ENCODE data around the gene KIF3A.

KIF3A gene

DNA sequence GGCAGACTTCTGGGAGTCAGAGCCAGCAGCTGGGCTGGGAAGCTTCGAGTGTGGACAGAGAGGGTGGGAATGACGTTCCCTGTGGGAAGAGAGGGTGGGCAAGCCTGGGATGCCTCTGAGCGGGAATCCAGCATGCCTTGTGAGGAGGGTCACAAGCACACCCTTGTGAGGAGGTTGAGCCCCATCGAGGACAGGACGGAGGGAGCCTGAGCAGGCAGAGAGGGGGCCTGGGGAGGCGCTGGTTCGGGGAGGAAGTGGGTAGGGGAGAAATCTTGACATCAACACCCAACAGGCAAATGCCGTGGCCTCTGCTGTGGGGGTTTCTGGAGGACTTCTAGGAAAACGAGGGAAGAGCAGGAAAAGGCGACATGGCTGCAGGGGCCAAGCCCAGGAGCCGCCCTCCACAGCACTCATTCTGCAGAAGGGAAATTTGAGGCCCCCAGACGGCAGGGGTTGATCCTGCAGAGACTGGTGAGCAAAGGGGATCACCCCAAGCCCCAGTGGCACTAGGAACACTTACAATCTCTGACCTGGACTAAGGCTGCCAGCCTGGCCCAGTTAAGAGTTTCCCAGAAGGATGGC, 80.5 kb downstream of the KIF3A start:
- no peak for DNase-seq (ENCODE audit: low spot score in 2 of 2)
- H3K4me3 Mint-ChIP-seq = peak overlapping the region; percentile 48
- peaks cover 12% of the 10 kb centered on the region for H3K27me3 Mint-ChIP-seq
- no peak overlapping the region for H3K27ac Mint-ChIP-seq
- no peaks in the 10 kb centered on the region for H3K9me3 Mint-ChIP-seq
- H3K4me1 Mint-ChIP-seq = peaks cover 14% of the 10 kb centered on the region
- H3K36me3 Mint-ChIP-seq = no peaks in the 10 kb centered on the region
- no peak for ATAC-seq (ENCODE audit: low read depth)

- peaks cover 12% of the 10 kb centered on the region for H3K27me3 Mint-ChIP-seq
- ATAC-seq (ENCODE audit: low read depth) = peak; percentile 35
These were observed 81.2 kb downstream of the KIF3A start for GRCh38 chr5:132655821-132656773.

GRCh38 chr5:132653716-132654115, 83.6 kb downstream of the KIF3A start:
- Mint-ChIP-seq H3K36me3 (no peaks in the 10 kb centered on the region), H3K9me3 (peaks cover 2% of the 10 kb centered on the region), H3K4me3 (no peak overlapping the region), H3K27me3 (peaks cover 12% of the 10 kb centered on the region), H3K27ac (no peak overlapping the region), H3K4me1 (peaks cover 6% of the 10 kb centered on the region)
- no peak for ATAC-seq (ENCODE audit: low read depth)
- DNase-seq (ENCODE audit: low spot score in 2 of 2) = no peak

More at GRCh38 chr5:132655821-132656773, 81.2 kb downstream of the KIF3A start:
- no peaks in the 10 kb centered on the region for H3K36me3 Mint-ChIP-seq
- DNase-seq (ENCODE audit: low spot score in 2 of 2) = no peak
- peaks cover 2% of the 10 kb centered on the region for H3K9me3 Mint-ChIP-seq
- H3K27ac Mint-ChIP-seq = no peak overlapping the region
- peaks cover 9% of the 10 kb centered on the region for H3K4me1 Mint-ChIP-seq
- peak overlapping the region; percentile 48 for H3K4me3 Mint-ChIP-seq

DNA sequence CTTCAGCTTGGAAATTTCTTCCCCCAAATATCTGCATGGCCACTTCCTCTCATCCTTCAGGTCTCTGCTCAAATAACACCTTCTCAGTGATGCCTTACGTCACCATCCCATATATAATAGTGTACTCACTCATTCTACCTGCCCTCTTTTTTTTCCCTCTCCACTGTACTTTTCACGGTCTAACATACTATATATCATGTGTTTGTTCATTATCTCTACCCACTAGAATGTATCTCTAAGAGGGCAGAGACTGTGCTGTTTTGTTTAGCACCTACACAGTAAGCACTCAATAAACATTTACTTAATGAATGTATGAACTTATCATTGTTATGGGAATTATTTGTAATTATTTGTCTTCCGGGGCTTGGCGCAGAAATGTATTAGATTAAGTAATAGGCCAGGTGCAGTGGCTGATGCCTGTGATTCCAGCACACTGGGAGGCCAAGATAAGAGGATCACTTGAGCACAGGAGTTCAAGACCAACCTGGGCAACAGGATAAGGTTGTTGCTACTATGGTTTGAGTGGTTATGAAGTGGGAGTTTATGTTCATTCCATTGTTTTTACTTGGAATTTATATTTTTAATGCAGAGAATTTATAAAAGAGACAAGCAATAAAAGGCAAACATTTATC, 85.4 kb downstream of the KIF3A start:
- Mint-ChIP-seq H3K4me1 (peaks cover 6% of the 10 kb centered on the region), H3K4me3 (no peak overlapping the region), H3K27ac (no peak overlapping the region), H3K27me3 (peaks cover 9% of the 10 kb centered on the region), H3K36me3 (peaks cover 3% of the 10 kb centered on the region), H3K9me3 (peaks cover 11% of the 10 kb centered on the region)
- ATAC-seq (ENCODE audit: low read depth) = no peak
- DNase-seq (ENCODE audit: low spot score in 2 of 2) = no peak

GRCh38 chr5:132648355-132648754, 89.0 kb downstream of the KIF3A start:
- H3K36me3 Mint-ChIP-seq = peaks cover 8% of the 10 kb centered on the region
- DNase-seq (ENCODE audit: low spot score in 2 of 2) (no peak), ATAC-seq (ENCODE audit: low read depth) (no peak)
- H3K4me1 Mint-ChIP-seq = no peaks in the 10 kb centered on the region
- no peaks in the 10 kb centered on the region for H3K27me3 Mint-ChIP-seq
- H3K9me3 Mint-ChIP-seq = peaks cover 11% of the 10 kb centered on the region
- H3K27ac Mint-ChIP-seq = no peak overlapping the region
- H3K4me3 Mint-ChIP-seq = no peak overlapping the region

DNA sequence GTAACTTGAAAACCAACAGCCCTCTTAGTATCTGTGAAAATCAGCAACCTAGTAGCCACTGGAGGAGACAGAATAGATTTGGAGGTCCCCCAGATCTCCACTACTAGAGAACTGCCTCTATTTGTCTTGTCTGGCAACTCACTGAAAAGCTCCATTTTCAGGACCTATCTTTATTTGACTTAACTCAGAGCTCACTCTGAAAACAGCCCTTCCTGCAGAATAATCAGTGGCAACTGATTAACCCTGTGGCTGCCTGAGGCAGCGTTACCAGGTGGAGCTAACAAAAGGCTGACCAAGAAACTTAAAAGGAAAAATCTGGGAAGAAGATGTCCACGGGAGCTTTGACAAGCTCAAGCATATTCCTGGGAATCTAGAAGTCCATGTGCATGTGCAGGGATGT, 89.9 kb downstream of the KIF3A start:
- DNase-seq (ENCODE audit: low spot score in 2 of 2) (no peak), ATAC-seq (ENCODE audit: low read depth) (no peak)
- peaks cover 11% of the 10 kb centered on the region for H3K9me3 Mint-ChIP-seq
- no peak overlapping the region for H3K27ac Mint-ChIP-seq
- peaks cover 15% of the 10 kb centered on the region for H3K36me3 Mint-ChIP-seq
- no peak overlapping the region for H3K4me3 Mint-ChIP-seq
- H3K27me3 Mint-ChIP-seq = no peaks in the 10 kb centered on the region
- H3K4me1 Mint-ChIP-seq = no peaks in the 10 kb centered on the region

DNA sequence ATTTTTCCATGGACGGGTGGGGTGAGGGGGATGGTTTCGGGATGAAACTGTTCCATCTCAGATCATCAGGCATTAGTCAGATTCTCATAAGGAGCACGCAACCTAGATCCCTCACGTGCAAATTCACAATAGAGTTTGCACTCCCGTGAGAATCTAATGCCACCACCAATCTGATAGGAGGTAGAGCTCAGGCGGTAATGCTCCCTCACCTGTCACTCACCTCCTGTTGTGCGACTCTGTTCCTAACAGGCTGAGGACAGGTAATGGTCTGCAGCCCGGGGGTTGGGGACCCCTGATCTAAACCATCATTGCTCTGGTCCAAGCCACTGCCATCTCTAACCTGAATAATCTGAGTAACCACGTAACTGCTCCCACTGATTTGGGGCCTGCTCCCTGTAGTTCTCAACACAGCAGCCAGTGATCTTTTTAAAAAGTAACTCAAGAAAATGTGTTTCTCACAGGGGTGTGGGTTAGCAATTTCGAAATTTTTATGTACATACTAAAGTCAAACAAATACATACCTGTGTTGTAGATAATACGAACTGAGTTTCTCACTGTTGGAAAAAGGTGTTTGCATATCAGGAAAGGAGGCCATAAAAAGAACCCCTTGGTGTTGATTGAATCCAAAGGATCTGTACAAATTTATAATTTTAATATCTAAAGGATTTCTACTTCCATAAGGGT, 90.6 kb downstream of the KIF3A start:
- peaks cover 11% of the 10 kb centered on the region for H3K9me3 Mint-ChIP-seq
- no peak overlapping the region for H3K4me3 Mint-ChIP-seq
- H3K27me3 Mint-ChIP-seq = no peaks in the 10 kb centered on the region
- ATAC-seq (ENCODE audit: low read depth) = no peak
- no peak for DNase-seq (ENCODE audit: low spot score in 2 of 2)
- peaks cover 18% of the 10 kb centered on the region for H3K36me3 Mint-ChIP-seq
- no peaks in the 10 kb centered on the region for H3K4me1 Mint-ChIP-seq
- no peak overlapping the region for H3K27ac Mint-ChIP-seq

DNA sequence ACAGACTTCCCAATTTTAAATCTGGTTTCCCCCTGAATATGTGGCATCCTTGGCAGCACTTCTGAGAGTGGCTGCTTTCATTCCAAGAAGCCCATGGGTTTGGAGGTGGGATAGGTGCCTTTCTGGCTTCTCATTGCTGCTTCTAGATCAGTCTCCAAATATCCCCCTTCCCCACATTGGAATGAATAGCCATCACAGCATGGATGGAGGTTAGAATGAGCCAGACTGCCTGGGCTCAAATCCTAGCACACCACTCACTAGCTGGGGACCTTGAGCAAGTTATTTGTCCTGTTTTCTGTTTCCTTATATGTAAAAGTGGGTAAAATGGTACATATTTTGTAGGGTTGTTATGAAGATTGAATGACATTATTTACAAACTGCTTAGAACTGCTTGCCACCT, 93.2 kb downstream of the KIF3A start:
- Mint-ChIP-seq H3K4me3 (no peak overlapping the region), H3K9me3 (peaks cover 9% of the 10 kb centered on the region), H3K27me3 (no peaks in the 10 kb centered on the region), H3K27ac (no peak overlapping the region), H3K36me3 (peaks cover 23% of the 10 kb centered on the region), H3K4me1 (no peaks in the 10 kb centered on the region)
- no peak for ATAC-seq (ENCODE audit: low read depth)
- no peak for DNase-seq (ENCODE audit: low spot score in 2 of 2)

All from memory B cell (primary cell).